Panc1 (cell line): ENCODE measurements around the gene EIF1. TPM values are rescaled to one million over a fixed set of nuclear protein-coding genes. Genes with fewer than 3 reads are reported as not detected.

Experiments
- ATAC-seq: fragments of 200-7000 bp; cut with Tn5 transposase; 2 replicates; pipeline ENCODE4 v1.9.1; 2020; ENCODE audit warnings: mild to moderate bottlenecking, moderate library complexity
- BruUV-seq: library from RNA; stranded (reverse); fragments of 400-500 nt; replicated peaks from 2 replicates; lab custom pipeline; 2021; lab: Mats Ljungman, UMichigan
- CTCF ChIA-PET: fragments of 300-600 bp; sonication (Branson Sonifier 250); formaldehyde crosslinking; loops from one replicate; lab custom pipeline; 2022; ENCODE audit warnings: antibody characterized with exemption; lab: Charles Lee
- POLR2A ChIA-PET: fragments of 300-600 bp; sonication (Branson Sonifier 250); formaldehyde crosslinking; loops from one replicate; lab custom pipeline; 2022; ENCODE audit warnings: antibody characterized with exemption; lab: Charles Lee
- DNase-seq: peaks from one replicate; pipeline ENCODE4 v3.0.0-alpha.2; 2010; ENCODE audit warnings: low read depth, low spot score
- H3K27ac ChIP-seq: 2 replicates; pipeline ENCODE4 v1.5.1; 2011; ENCODE audit warnings: mild to moderate bottlenecking, low read length, inconsistent platforms
- H3K27me3 ChIP-seq: fragments of 200-500 bp; sonication (Bioruptor generic); 2 replicates; pipeline ENCODE4 v1.6.0; 2014; ENCODE audit warnings: low read length, inconsistent platforms; ENCODE audit not compliant: control insufficient read depth, insufficient read depth
- H3K36me3 ChIP-seq: fragments of 200-500 bp; sonication (Bioruptor generic); 2 replicates; pipeline ENCODE4 v1.5.1; 2014; ENCODE audit warnings: inconsistent platforms, mild to moderate bottlenecking, low read length, moderate library complexity; ENCODE audit not compliant: control insufficient read depth, insufficient read depth
- H3K4me1 ChIP-seq: 2 replicates; pipeline ENCODE4 v1.5.1; 2011; ENCODE audit warnings: inconsistent platforms, mild to moderate bottlenecking, low read length, moderate library complexity; ENCODE audit not compliant: control insufficient read depth, insufficient read depth
- H3K4me3 ChIP-seq, 2 experiments: 2 replicates each; pipeline ENCODE4 v1.5.1; 2011 to 2012; ENCODE audit warnings: low read depth in 2 of 2, low read length in 2 of 2, mild to moderate bottlenecking in 2 of 2, inconsistent platforms in 1 of 2, moderate library complexity in 1 of 2
- H3K9me3 ChIP-seq: fragments of 200-500 bp; sonication (Bioruptor generic); 2 replicates; pipeline ENCODE4 v1.5.1; 2014; ENCODE audit warnings: low read depth, mild to moderate bottlenecking, inconsistent platforms, low read length, moderate library complexity; ENCODE audit not compliant: control insufficient read depth, insufficient read depth
- CTCF ChIP-seq: fragments of 450-650 bp; IDR thresholded peaks from 2 replicates; pipeline ENCODE4 v1.5.1; 2017; ENCODE audit warnings: mild to moderate bottlenecking
- POLR2AphosphoS5 ChIP-seq: IDR thresholded peaks from 2 replicates; pipeline ENCODE4 v1.6.1; 2012; ENCODE audit warnings: mild to moderate bottlenecking, low read depth, low read length, moderate library complexity
- REST ChIP-seq, 2 experiments: IDR thresholded peaks; 2 replicates each; pipeline ENCODE4 v1.6.1; 2011 to 2012; ENCODE audit warnings: low read depth in 2 of 2, control low read depth in 1 of 2, low read length in 1 of 2, mild to moderate bottlenecking in 1 of 2, moderate library complexity in 1 of 2; ENCODE audit not compliant: insufficient read depth in 1 of 2
- SIN3A ChIP-seq: IDR thresholded peaks from 2 replicates; pipeline ENCODE4 v1.6.1; 2012; ENCODE audit warnings: low read depth, mild to moderate bottlenecking, low read length, moderate library complexity, borderline replicate concordance; ENCODE audit not compliant: insufficient read depth
- TCF7L2 ChIP-seq: IDR thresholded peaks from 2 replicates; pipeline ENCODE4 v1.6.1; 2011; ENCODE audit warnings: mild to moderate bottlenecking, low read depth, low read length, inconsistent platforms
- in situ Hi-C: cut with HindIII; loops from 2 replicates; pipeline ENCODE4 v1.10.0; 2016; ENCODE audit warnings: low sequenced_read_pairs, low pct_unique_long_range_greater_than_20kb
- intact Hi-C: fragments of 100-400 bp; cut with micrococcal nuclease; formaldehyde crosslinking; loops from one replicate; pipeline ENCODE4 v1.10.0; 2022; ENCODE audit not compliant: unreplicated experiment
- total RNA-seq: library from RNA; stranded (reverse); gene quantifications from one replicate; pipeline ENCODE4 v1.2.1, GENCODE V29; 2021; ENCODE audit not compliant: unreplicated experiment

EIF1 gene
- total RNA-seq, 1 experiment from 2014 or later, result 747 TPM

- in situ Hi-C loops, result no loop called here
- H3K4me3 ChIP-seq, result no peak within 1 kb of the TSS
- ATAC-seq, result no peak
- no peak for DNase-seq
- no peak for TF ChIP-seq CTCF
- TF ChIP-seq TCF7L2, result no peak
- BruUV-seq, result no TSS peak
- ChIA-PET POLR2A (interaction anchor here (0.6 kb wide), 1 partner anchor 109 kb away, joined by 3 read pairs; no protein-coding TSS in a partner anchor), CTCF (interaction anchor here (0.6 kb wide), 1 partner anchor 74 kb away, joined by 3 read pairs; the partner anchor contains the start of gene JUP)
- no peaks in the 10 kb centered on the region for H3K36me3 ChIP-seq
- H3K27ac ChIP-seq, result no peak within 1 kb of the TSS
- no peaks in the 10 kb centered on the region for H3K27me3 ChIP-seq
- intact Hi-C loops, result no loop called here
- no peaks in the 10 kb centered on the region for H3K4me1 ChIP-seq
- no peaks in the 10 kb centered on the region for H3K9me3 ChIP-seq
Observed at GRCh38 chr17:41711669-41712400, 23.1 kb downstream of the EIF1 start, which contains the start of gene GAST. GAST (plus strand) TSS chr17:41712331; CDS start chr17:41715437, 3,106 bp downstream.

- BruUV-seq, result no TSS peak
- ChIA-PET CTCF (no interaction called here), POLR2A (interaction anchor here (0.6 to 1.0 kb wide), 2 partner anchors 10 to 28 kb away, joined by 3 read pairs; no protein-coding TSS in a partner anchor)
- H3K27me3 ChIP-seq, result no peaks in the 10 kb centered on the region
- no peaks in the 10 kb centered on the region for H3K36me3 ChIP-seq
- in situ Hi-C loops, result no loop called here
- H3K9me3 ChIP-seq, result no peaks in the 10 kb centered on the region
- H3K27ac ChIP-seq, result no peak overlapping the region
- intact Hi-C loops, result no loop called here
- TF ChIP-seq CTCF (no peak), TCF7L2 (no peak), SIN3A (no peak), REST (IDR thresholded peaks at IDR 0.05; ENCODE audit: insufficient read depth in 1 of 2, low read depth in 2 of 2, low read length in 1 of 2) (no peak), POLR2AphosphoS5 (no peak)
- no peak overlapping the region for H3K4me3 ChIP-seq
- DNase-seq (no peak), ATAC-seq (peak; percentile 54)
- no peaks in the 10 kb centered on the region for H3K4me1 ChIP-seq
Observed at GRCh38 chr17:41717408-41718286, 29.0 kb downstream of the EIF1 start.
